HG03175 (cell line): ENCODE measurements around the gene PPT1.
"Not testable (repeated sequence)": the region's sequence is repeated elsewhere in the genome, so short reads cannot be mapped to it uniquely, and the experiment has no call there.

Source experiments
- ATAC-seq: cut with Tn5 transposase; IDR thresholded peaks from one replicate; pipeline ENCODE4 v1.9.1; 2021; ENCODE audit warnings: mild to moderate bottlenecking, moderate library complexity; ENCODE audit not compliant: unreplicated experiment

The PPT1 gene

DNA sequence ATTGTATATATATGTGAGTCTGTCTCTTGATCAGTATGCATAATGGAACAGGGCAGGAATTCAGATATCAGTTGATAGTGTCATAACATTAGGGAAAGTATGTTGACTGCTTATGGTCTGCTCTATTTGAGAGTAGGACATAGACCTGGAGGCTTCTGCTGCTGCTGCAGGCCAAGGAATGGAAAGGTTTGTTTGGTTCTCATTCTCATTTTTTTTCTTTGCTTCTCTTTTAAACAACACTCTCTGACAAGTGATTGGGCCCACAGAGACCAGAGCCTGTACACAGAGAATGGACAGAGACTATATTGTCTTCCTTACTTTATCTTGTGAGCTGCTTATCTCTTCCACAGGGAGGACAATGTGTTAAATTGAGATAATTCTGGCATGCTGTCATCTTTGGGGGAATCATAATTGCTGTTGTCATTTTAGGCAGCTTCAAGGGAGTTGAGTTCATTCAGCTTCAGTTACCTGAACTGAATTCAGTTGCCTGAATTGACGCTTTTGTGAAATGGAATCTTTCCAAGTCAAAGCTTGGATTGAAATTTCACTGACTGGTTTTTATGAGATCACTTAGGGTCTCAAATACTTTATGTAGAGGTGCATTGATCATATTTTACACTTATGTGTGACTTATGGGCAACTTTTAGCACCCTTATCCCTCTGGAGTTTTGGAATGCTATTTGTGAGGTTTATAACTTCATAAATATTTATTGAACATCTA lies 39.6 kb downstream of the PPT1 start:
- no peak for ATAC-seq

DNA sequence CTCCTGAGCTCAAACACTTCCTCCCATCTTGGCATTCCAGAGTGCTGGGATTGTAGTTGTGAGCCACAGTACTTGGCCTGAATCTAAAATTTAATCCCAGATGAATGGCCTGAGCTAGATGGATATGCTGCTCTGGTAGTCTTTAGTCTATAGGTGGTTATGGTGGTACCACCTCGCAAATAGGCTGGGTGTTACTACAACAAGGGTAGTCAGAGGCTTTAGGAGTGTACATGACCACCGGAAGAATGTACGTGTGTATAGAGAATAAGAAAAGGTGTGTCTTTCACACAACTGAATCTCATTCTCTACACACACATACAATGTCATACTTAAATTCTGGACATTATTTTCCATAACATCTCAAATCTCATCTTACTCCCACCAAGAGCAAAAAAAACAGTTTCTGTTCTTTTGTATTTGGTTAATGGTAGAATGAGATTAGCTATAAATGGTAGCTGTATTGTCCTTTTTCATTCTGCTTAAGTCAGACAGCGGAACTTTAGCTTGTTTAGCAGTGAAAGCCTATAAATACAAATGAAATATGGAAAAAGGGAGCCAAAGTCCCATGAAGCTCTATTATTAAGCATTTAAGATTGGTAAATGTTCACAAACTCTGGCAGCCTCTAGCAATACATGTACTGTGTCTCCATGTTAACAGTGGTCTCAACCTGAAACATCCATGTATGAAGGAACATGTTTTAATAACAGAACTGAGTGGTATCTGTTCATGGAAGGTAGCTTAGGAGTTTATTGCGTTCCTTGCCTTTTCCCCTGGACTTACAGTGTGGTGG lies 40.3 kb downstream of the PPT1 start:
- no peak for ATAC-seq

DNA sequence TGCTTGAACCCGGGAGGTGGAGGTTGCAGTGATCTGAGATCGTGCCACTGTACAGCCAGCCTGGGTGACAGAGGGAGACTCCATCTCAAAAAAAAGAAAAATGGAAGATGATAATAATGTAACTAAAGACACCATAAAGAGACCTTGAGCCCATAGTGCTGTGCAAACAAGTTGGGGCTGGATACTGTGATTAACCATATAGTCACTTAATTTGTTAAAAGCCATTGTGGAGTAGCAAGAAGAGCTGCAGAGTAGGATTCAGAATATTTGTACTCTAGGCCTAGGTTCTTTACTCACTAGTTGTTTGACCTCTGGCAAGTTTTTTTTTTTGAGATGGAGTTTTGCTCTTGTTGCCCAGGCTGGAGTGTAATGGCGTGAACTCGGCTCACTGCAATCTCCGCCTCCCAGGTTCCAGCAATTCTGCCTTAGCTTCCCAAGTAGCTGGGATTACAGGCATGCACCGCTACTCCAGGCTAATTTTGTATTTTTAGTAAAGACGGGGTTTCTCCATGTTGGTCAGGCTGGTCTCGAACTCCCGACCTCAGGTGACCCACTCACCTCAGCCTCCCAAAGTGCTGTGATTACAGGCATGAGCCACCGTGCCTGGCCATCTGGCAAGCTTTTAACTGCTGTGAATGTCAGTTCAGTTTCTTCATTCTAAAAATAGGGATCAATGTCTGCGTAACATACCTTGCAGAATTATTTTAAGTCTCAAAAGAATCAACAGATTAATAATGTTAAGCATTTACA lies 43.7 kb downstream of the PPT1 start:
- no peak for ATAC-seq

DNA sequence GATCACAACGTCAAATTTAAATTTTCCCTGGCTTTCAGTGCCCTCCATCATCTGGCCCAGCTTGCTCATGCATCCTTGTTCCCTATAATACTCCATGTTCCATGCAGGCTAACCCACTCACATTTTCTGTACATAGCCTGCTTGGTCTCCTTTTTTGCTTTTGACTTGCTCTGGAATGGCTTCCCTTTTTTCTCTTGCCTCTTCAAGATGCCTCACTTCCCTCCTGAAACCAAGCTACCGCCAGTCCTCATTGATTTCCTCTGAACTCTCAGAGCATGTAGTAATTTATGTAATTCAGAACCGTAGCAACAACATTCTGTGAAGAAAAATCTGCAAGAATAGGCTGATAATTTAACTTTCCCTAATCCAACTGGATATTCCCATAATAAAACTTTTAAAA lies 46.2 kb downstream of the PPT1 start:
- ATAC-seq: no peak

DNA sequence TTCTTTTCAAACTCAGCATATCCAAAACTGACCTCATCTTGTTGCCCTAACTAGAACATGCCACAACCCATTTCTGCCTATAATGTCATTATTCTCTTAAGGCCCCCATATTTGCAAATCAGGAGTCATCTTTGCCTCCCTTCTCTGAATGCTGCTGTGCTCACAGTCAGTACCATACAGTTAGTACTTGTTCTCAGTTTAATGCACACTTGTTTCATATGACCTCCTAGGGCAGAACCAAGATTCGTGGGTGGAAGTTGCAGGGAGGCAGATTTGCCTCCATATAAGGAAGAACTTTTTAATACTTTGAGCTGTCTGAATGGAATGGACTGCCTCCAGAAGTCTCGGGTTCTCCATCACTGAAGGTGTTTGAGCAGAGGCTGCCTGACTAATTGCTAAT lies 47.3 kb downstream of the PPT1 start:
- ATAC-seq: no peak

DNA sequence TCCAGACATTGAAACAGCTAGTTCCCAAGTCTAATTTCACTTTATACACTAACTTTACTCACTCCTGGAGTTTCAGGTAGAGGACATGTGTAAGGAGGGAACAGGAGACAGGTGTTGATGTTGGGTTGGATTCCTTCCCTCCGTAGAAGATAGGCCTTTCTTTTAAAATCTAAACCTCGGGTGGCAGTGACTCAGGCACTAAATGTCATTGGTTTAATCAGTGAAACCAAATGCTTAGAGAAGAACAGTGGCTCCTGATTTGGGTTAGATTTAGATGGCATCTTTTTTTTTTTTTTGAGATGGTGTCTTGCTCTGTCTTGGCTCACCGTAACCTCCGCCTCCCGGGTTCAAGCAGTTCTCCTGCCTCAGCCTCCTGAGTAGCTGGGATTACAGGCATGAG lies 49.3 kb downstream of the PPT1 start:
- ATAC-seq: no peak

DNA sequence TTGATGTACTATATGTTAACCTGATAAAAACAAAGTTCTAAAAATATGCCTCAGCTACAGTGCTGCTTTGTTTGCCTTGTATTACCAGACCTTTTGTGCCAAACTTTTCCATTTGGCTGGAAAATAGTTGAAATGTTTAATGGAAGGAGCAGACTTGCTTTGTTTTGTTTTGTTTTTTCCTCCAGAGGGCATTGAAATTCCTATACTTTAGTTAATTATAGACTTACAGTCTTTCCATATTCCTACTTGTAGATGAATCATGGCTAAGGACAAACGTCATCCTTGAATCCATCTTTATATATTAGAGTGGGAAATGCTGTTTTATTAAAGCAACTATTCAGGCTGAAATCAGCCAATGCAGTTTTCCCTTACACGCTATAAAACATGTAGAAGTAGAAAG lies 49.8 kb downstream of the PPT1 start:
- no peak for ATAC-seq

DNA sequence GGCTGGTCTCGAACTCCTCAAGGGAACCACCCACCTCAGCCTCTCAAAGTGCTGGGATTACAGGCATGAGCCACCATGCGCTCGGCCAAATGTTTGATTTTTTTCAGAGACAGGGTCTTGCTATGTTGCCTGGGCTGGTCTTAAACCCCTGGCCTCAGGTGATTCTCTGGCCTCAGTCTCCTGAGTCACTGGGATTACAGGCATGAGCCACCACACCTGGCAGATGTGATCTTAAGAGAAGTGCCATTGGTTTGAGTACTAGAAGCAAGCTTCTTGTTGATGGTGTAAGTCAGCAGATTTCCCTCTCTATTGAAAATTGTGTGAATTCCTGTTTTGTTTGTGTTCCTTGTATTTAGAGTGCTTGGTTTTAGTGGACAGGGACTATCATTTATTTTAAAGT lies 51.3 kb downstream of the PPT1 start:
- ATAC-seq: no peak

DNA sequence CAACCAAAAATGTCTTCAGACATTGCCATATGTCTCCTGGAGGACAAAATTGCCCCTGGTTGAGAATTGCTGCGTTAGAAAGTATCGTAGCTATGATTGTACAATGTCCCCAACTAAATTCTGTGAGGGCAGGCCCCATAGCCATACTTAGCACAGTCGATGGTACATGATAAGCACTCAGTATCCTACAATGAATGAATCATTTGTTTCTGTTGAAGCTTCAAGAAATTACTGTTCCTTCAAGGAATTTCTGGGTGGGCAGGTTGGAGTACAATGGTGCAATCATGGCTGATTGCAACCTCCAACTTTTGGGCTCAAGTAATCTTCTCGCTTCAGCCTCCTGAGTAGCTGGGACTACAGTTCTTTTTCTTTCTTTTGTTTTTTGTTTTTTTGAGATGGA lies 51.9 kb downstream of the PPT1 start:
- no peak for ATAC-seq

DNA sequence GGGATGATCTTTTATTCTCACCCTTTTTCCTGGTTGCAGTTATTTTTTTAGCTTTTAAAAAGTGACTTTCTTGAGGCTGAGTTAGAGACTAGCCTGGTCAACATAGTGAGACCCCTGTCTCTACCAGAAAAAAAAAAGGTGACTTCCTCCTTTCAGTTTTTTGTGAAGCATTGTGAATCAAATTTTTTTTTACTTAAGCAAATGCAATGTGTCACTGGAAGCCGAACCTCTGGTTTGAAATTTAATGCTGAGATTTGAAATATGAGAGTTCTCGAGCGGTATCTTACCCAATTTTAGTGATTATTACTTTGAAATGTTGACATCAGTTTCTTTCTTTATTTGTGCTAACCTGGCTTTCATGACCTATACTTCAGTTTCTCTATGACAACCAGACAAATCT lies 52.9 kb downstream of the PPT1 start:
- no peak for ATAC-seq

DNA sequence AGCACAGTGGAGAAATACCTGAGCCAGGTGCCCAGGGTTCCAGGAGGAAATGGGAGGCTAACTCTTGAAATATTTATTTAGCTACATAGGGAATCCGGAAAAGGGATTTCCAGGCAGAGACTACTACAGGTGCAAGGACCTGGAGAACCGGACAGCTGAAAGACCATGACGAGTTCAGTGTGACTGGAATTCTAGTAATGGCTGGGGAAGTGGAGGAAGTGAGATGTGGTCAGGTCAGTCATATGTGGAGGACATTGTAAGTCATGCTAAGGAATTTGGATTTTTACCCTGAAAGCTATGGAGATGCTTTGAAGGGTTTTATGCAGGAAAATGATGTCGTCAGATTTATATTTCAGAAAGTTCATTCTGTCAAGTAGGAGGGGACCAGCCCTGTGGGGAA lies 54.7 kb downstream of the PPT1 start:
- no peak for ATAC-seq

DNA sequence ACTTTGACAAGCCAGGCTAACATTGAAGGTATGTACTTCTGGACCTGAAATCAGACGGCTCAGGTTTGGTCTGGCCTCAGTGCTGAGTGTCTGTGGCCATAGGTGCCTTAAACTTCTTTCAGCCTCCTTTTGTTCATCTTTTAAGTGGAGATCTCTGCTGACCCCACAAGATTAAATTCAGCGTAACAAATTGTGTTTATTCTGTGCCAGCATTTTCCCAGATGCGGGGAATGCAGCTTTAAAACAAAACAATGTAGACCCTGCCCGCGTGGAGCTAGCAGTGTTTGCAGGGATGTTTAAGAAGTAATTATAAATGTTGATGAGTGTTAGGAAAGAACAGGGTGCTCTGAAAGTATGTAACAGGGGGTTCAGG lies 55.6 kb downstream of the PPT1 start:
- ATAC-seq: no peak

DNA sequence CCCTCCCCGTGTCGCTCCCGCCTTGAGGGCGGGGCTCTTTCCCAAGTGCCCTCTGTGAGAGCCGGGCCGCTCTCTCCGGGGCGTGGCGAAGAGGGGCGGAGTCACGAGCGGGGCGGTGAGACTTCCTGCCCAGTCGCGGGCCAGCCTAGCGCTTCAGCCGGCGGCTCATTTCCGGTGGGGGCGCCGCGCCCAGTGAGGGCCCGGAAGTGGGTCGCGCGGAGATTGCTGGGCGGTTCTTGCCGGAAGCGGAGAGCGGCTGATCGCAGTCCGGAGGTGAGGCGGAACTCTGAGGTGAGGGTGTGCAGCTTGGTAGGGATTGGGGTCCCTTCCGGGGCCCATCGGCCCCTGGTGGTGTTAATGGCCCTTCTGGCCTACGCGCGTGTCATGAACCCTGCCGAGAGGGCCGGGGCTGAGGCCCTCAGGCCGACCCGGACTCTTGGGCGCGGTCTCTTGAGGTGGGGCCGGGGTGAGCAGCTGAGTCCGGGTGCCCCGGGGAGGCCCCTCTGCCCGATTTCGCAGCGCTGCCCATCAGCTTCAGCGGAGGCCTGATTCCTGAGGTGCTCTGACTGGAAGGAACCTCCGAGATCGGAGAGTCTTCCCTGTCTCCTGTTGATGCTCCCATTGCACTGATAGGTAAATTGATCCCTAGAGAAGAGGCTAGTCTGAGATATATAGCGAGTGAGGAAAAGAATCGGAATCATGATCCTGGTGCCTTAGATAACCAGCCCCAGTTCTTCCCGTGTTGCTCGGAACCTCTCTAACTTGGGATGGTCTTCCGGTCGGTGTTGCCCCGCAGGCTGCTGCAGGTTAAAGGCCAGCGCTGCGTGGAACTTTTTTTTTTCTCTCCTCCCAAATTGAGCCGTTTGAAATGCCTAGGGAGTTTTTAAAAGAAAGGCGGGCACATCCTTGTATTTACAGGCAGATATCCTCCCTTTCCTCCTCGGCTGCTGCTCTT lies 56.3 kb downstream of the PPT1 start, which contains the start of gene CAP1:
CAP1 (plus strand) TSS at position 219 of the 955 bp plus-strand sequence. CDS start 18,618 bp downstream, outside the sequence.
- peak; percentile 88 for ATAC-seq

DNA sequence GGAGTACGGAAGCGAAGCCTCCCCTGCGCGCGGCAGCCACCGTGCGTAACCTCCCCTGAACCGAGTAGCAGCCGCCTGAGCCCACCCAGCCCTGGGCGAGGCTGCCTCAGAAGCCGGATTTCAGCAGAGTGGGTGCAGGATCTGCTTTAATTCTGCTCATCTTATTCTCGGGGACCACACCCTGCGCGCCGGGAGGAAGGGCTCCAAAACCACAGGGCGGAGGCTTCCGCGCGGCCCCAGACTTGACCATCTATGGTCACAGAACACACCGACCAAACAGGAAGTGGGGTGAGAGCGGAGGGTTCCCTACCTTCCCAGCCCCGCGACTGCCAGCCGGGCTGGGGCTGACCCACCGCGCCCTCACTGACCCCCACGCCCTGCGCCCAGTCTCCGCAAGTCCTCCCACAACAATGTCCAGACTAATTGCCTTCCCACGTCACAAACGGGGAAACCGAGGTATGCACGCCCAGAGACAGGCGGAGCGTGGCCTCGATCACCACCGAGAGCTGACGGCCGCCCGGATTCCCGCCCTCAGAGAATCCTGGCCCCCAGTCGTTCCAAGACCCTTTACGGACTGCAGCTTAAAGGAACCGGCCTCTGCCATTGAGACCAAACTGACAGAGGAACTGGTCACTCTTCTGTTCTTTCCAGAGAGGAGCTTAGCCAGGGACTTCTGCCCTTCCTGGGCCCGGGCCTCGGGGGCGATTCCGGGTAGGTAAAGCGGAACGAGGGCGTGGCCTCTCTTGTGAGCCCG lies 57.1 kb downstream of the PPT1 start:
- ATAC-seq: peak; percentile 67

DNA sequence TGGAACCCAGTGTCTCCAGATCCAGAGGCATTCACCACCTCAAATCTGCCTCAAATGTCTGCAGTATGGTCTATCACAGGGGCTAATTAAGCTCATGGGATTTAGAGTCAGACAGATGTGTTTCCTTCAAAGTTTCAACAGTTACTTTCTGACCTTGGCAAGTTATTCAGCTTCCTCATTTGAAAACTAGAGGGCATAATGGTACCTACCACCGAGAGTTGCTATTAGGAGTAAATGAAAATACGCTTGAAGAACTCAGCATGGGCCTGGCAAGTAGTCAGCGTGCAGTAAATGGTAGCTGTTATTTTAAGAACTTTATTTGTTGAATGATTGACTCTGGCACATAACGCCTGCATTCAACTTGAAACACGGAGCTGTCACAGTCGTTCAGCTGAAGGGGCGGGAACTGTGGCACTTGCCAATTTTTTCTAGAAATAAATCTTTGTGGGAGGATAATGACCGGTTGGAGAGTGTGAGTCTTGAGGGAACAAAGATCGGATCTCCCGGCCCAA lies 57.8 kb downstream of the PPT1 start:
- ATAC-seq: peak; percentile 4

DNA sequence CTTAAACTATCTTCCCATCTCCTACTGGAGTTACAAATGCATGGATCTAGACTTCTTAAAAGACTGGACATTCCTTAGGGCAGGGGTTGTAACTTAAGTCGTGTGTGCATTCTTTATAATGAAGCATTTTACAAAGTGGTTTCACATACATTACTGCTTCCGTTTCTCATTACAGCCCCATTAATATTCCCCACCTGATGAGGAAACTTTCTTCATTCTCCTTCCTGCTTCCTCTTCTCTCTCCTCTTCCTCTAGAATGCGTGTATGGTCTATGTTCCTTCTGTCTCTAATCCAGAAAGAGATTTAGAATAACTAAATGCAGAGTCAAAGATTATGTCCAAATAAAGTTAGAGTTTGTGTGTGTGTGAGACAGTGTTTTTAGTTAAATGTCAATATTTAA lies 58.4 kb downstream of the PPT1 start:
- no peak for ATAC-seq

DNA sequence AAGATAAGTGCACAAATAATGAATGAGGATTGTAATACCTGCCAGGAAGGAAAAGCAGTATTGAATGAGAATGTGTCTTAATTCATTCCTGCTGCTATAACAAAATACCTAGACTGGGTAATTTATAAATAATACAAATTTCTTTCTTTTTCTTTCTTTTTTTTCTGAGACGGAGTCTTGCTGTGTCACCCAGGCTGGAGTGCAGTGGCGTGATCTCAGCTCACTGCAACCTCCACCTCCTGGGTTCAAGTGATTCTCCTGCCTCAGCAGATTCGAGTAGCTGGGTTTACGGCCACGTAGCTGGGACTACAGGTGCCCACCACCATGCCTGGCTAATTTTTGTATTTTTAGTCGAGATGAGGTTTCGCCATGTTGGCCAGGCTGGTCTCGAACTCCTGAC lies 59.8 kb downstream of the PPT1 start:
- not testable (repeated sequence) for ATAC-seq

DNA sequence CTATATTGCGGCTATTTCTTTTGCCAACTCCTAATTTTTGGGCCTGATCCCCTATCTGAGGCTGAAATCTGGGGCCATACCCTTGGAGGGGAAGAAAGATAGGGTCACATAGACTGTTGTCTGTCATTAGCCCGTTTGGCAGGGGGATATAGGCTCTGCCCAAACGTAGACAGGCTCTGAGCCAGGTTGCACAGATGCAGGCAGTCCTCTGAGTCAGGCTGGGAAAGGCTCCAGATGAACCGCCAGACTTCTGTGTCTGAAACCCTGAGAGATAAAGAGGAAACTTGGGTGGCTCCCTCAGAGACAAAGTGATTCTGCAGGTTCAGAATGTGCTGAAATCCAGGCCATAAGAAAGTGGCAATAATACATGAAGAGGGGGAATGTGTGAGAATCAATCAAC lies 60.5 kb downstream of the PPT1 start:
- no peak for ATAC-seq

DNA sequence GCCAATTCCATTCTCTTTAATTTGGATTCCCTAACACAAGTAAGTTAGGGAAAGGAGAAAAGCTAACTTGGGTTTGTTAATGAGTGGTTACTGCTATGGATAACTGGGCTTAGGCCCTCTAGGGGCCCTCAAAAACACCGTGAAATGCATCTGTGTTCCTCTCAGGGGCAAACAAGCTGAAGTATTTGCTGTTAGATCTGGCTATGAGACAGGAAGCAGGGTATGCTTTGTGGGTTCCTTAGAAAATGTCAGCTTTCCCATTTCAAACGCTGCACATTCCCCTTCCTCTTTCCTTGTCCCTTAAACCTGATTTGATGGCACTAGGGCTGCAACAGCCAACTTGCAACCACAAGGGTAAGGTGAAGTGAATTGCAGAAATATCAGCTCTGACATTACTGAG lies 62.2 kb downstream of the PPT1 start:
- no peak for ATAC-seq
